GM18907 (cell line): ENCODE results near the gene MAST4.

Source experiments
- ATAC-seq: cut with Tn5 transposase; IDR thresholded peaks from one replicate; pipeline ENCODE4 v1.9.1; 2021; ENCODE audit warnings: mild to moderate bottlenecking, moderate library complexity; ENCODE audit not compliant: unreplicated experiment

Gene MAST4

GRCh38 chr5:66947458-66947857 lies 351.3 kb downstream of the MAST4 start:
- ATAC-seq = no peak

- ATAC-seq = no peak
Measured at GRCh38 chr5:66949066-66949465, 352.9 kb downstream of the MAST4 start.

- no peak for ATAC-seq
Measured at GRCh38 chr5:66952153-66952552, 356.0 kb downstream of the MAST4 start.

- ATAC-seq = no peak
Measured at GRCh38 chr5:66956439-66956838, 360.2 kb downstream of the MAST4 start.

GRCh38 chr5:66958201-66958979 lies 362.2 kb downstream of the MAST4 start:
- ATAC-seq = no peak

GRCh38 chr5:66958980-66959641 lies 362.9 kb downstream of the MAST4 start:
- no peak for ATAC-seq

- no peak for ATAC-seq
Measured at GRCh38 chr5:66959653-66960052, 363.5 kb downstream of the MAST4 start.

- no peak for ATAC-seq
Measured at GRCh38 chr5:66960369-66961137, 364.4 kb downstream of the MAST4 start.

- no peak for ATAC-seq
Measured at GRCh38 chr5:66963559-66963971, 367.4 kb downstream of the MAST4 start.

GRCh38 chr5:66966439-66966838 lies 370.2 kb downstream of the MAST4 start:
- ATAC-seq = no peak

- ATAC-seq = no peak
Measured at GRCh38 chr5:66967102-66967501, 370.9 kb downstream of the MAST4 start.

- ATAC-seq = no peak
Measured at GRCh38 chr5:66967826-66968262, 371.7 kb downstream of the MAST4 start.

GRCh38 chr5:66969484-66969883 lies 373.3 kb downstream of the MAST4 start:
- ATAC-seq = no peak

- no peak for ATAC-seq
Measured at GRCh38 chr5:66969963-66970362, 373.8 kb downstream of the MAST4 start.

GRCh38 chr5:66972004-66972403 lies 375.8 kb downstream of the MAST4 start:
- no peak for ATAC-seq

- no peak for ATAC-seq
Measured at GRCh38 chr5:66974256-66974655, 378.1 kb downstream of the MAST4 start.

GRCh38 chr5:66976108-66976507 lies 379.9 kb downstream of the MAST4 start:
- no peak for ATAC-seq

GRCh38 chr5:66979738-66980137 lies 383.5 kb downstream of the MAST4 start:
- no peak for ATAC-seq

- no peak for ATAC-seq
Measured at GRCh38 chr5:66981266-66982055, 385.3 kb downstream of the MAST4 start.

- ATAC-seq = no peak
Measured at GRCh38 chr5:66982056-66982387, 385.8 kb downstream of the MAST4 start.

- no peak for ATAC-seq
Measured at GRCh38 chr5:66982470-66982869, 386.3 kb downstream of the MAST4 start.
